IPS-18c (cell line): ENCODE data around the gene CCBE1.
"Not testable (repeated sequence)": the region's sequence is repeated elsewhere in the genome, so short reads cannot be mapped to it uniquely, and the experiment has no call there.

Experiments
- H3K4me3 ChIP-seq: 2 replicates; pipeline ENCODE4 v1.7.0; 2013; ENCODE audit warnings: low read depth, mild to moderate bottlenecking, low read length, moderate library complexity; ENCODE audit not compliant: insufficient read depth
- H3K9me3 ChIP-seq: one replicate; pipeline ENCODE4 v1.6.1; 2013; ENCODE audit warnings: mild to moderate bottlenecking, low read length, moderate library complexity; ENCODE audit not compliant: control insufficient read depth, insufficient read depth

Gene CCBE1

GRCh38 chr18:59649591-59649990, 47.6 kb downstream of the CCBE1 start:
- no peak overlapping the region for H3K4me3 ChIP-seq
- H3K9me3 ChIP-seq = no peaks in the 10 kb centered on the region

- not testable (repeated sequence) for H3K4me3 ChIP-seq, H3K9me3 ChIP-seq
Measured at GRCh38 chr18:59648469-59648868, 48.8 kb downstream of the CCBE1 start.

- no peak overlapping the region for H3K4me3 ChIP-seq
- no peaks in the 10 kb centered on the region for H3K9me3 ChIP-seq
Measured at GRCh38 chr18:59646963-59647307, 50.3 kb downstream of the CCBE1 start.

GRCh38 chr18:59646228-59646962, 50.8 kb downstream of the CCBE1 start:
- Histone ChIP-seq H3K4me3 (no peak overlapping the region), H3K9me3 (no peaks in the 10 kb centered on the region)

GRCh38 chr18:59643740-59644139, 53.5 kb downstream of the CCBE1 start:
- H3K9me3 ChIP-seq = no peaks in the 10 kb centered on the region
- H3K4me3 ChIP-seq = no peak overlapping the region

- no peak overlapping the region for H3K4me3 ChIP-seq
- H3K9me3 ChIP-seq = no peaks in the 10 kb centered on the region
Measured at GRCh38 chr18:59640721-59641120, 56.5 kb downstream of the CCBE1 start.

- Histone ChIP-seq H3K9me3 (no peaks in the 10 kb centered on the region), H3K4me3 (no peak overlapping the region)
Measured at GRCh38 chr18:59639821-59640220, 57.4 kb downstream of the CCBE1 start.

GRCh38 chr18:59639136-59639535, 58.1 kb downstream of the CCBE1 start:
- no peaks in the 10 kb centered on the region for H3K9me3 ChIP-seq

GRCh38 chr18:59633961-59634485, 63.2 kb downstream of the CCBE1 start:
- Histone ChIP-seq H3K9me3 (no peaks in the 10 kb centered on the region), H3K4me3 (no peak overlapping the region)

More at GRCh38 chr18:59639136-59639535, 58.1 kb downstream of the CCBE1 start:
- H3K4me3 ChIP-seq = no peak overlapping the region

GRCh38 chr18:59633317-59633716, 63.9 kb downstream of the CCBE1 start:
- H3K9me3 ChIP-seq = no peaks in the 10 kb centered on the region
- H3K4me3 ChIP-seq = no peak overlapping the region

- Histone ChIP-seq H3K9me3 (no peaks in the 10 kb centered on the region), H3K4me3 (no peak overlapping the region)
Measured at GRCh38 chr18:59631583-59632181, 65.5 kb downstream of the CCBE1 start.

- Histone ChIP-seq H3K9me3 (no peaks in the 10 kb centered on the region), H3K4me3 (no peak overlapping the region)
Measured at GRCh38 chr18:59629894-59630293, 67.3 kb downstream of the CCBE1 start.

GRCh38 chr18:59628995-59629394, 68.2 kb downstream of the CCBE1 start:
- Histone ChIP-seq H3K9me3 (no peaks in the 10 kb centered on the region), H3K4me3 (no peak overlapping the region)

- no peak overlapping the region for H3K4me3 ChIP-seq
- H3K9me3 ChIP-seq = no peaks in the 10 kb centered on the region
Measured at GRCh38 chr18:59627414-59627813, 69.8 kb downstream of the CCBE1 start.

GRCh38 chr18:59624369-59624765, 72.9 kb downstream of the CCBE1 start:
- Histone ChIP-seq H3K4me3 (no peak overlapping the region), H3K9me3 (no peaks in the 10 kb centered on the region)

- H3K9me3 ChIP-seq = no peaks in the 10 kb centered on the region
- H3K4me3 ChIP-seq = no peak overlapping the region
Measured at GRCh38 chr18:59623456-59624368, 73.5 kb downstream of the CCBE1 start.

GRCh38 chr18:59621027-59621426, 76.2 kb downstream of the CCBE1 start:
- H3K4me3 ChIP-seq = no peak overlapping the region
- no peaks in the 10 kb centered on the region for H3K9me3 ChIP-seq

- Histone ChIP-seq H3K9me3 (no peaks in the 10 kb centered on the region), H3K4me3 (no peak overlapping the region)
Measured at GRCh38 chr18:59620381-59620780, 76.8 kb downstream of the CCBE1 start.
